Parathyroid adenoma (tissue), 2 donors: ENCODE measurements around the gene ECI2.
"Not testable (repeated sequence)": the region's sequence is repeated elsewhere in the genome, so short reads cannot be mapped to it uniquely, and the experiment has no call there.

Experiments used
- H2AFZ ChIP-seq: fragments of 300-600 bp; sonication (generic); one replicate; pipeline ENCODE4 v1.7.0; 2017; ENCODE audit warnings: antibody characterized with exemption, mild to moderate bottlenecking
- H3K27ac ChIP-seq: fragments of 300-600 bp; sonication (generic); one replicate; pipeline ENCODE4 v1.7.0; 2017
- H3K27me3 ChIP-seq: fragments of 300-600 bp; sonication (generic); one replicate; pipeline ENCODE4 v1.7.0; 2017; ENCODE audit warnings: low read length; ENCODE audit not compliant: control insufficient read depth, insufficient read depth
- H3K36me3 ChIP-seq: fragments of 300-600 bp; sonication (generic); one replicate; pipeline ENCODE4 v1.7.0; 2017; ENCODE audit warnings: low read length; ENCODE audit not compliant: control insufficient read depth, insufficient read depth
- H3K4me1 ChIP-seq: fragments of 300-600 bp; sonication (generic); one replicate; pipeline ENCODE4 v1.7.0; 2017; ENCODE audit warnings: control low read depth
- H3K4me2 ChIP-seq: fragments of 300-600 bp; sonication (generic); one replicate; pipeline ENCODE4 v1.7.0; 2017; ENCODE audit warnings: low read length
- H3K4me3 ChIP-seq: fragments of 300-600 bp; sonication (generic); one replicate; pipeline ENCODE4 v1.7.0; 2017; ENCODE audit warnings: low read depth, low read length
- H3K79me2 ChIP-seq: fragments of 300-600 bp; sonication (generic); one replicate; pipeline ENCODE4 v1.7.0; 2017; ENCODE audit warnings: control low read depth
- H3K9ac ChIP-seq: fragments of 300-600 bp; sonication (generic); one replicate; pipeline ENCODE4 v1.7.0; 2017; ENCODE audit warnings: mild to moderate bottlenecking
- H3K9me3 ChIP-seq: fragments of 300-600 bp; sonication (generic); one replicate; pipeline ENCODE4 v1.7.0; 2017; ENCODE audit warnings: low read length; ENCODE audit not compliant: control insufficient read depth
- TF ChIP-seq, protein P1 (sequence below): fragments of 300-600 bp; sonication (generic); IDR thresholded peaks from one replicate; pipeline ENCODE4 v1.7.0; 2017; ENCODE audit warnings: antibody characterized with exemption, mild to moderate bottlenecking
- donor health status: primary hyperparathyroidism.

ECI2 gene

DNA sequence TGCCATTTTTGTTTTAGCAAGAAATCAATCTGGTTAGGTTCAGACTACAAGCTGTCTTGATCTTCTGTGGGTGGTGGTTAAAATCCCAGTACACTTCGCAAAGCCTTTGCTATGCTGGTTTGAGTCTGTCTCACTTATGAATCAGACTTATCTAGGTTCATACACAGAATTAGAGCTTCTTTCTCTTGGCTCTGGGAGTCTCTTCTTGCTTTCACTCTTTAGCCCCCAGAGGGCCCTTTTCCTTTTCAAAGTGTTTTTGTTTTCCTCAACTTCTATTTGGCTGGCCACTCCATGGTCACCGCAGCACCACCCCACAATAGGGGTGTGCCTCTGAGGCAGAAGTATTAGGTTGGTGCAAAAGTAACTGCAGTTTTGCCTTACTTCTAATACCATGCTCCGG, 21.3 kb downstream of the ECI2 start:
- no peaks in the 10 kb centered on the region for H3K36me3 ChIP-seq

DNA sequence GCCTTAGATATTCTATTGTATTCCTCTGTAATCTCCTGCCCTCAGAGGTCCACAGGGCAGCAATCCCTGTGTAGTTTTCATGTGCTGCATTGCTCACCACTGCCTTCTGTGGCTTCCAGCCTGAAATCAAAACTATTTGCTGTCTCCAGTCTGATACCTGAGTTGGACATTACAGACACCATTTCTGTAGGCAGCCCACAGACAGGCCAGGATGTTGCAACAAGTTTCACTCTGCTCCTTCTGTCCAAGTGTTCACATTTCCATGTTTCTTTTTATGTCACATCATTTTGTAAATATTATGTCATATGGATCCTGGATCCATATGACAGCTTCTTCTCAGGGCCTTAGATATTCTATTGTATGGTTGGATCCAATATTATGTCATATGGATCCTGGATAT, 21.7 kb downstream of the ECI2 start:
- Histone ChIP-seq H2AFZ (no peak overlapping the region), H3K79me2 (no peaks in the 10 kb centered on the region), H3K4me3 (no peak overlapping the region), H3K4me2 (no peak overlapping the region), H3K27ac (no peak overlapping the region), H3K36me3 (no peaks in the 10 kb centered on the region), H3K9me3 (no peaks in the 10 kb centered on the region), H3K27me3 (no peaks in the 10 kb centered on the region), H3K9ac (no peak overlapping the region), H3K4me1 (no peaks in the 10 kb centered on the region)
- TF ChIP-seq, protein P1, sequence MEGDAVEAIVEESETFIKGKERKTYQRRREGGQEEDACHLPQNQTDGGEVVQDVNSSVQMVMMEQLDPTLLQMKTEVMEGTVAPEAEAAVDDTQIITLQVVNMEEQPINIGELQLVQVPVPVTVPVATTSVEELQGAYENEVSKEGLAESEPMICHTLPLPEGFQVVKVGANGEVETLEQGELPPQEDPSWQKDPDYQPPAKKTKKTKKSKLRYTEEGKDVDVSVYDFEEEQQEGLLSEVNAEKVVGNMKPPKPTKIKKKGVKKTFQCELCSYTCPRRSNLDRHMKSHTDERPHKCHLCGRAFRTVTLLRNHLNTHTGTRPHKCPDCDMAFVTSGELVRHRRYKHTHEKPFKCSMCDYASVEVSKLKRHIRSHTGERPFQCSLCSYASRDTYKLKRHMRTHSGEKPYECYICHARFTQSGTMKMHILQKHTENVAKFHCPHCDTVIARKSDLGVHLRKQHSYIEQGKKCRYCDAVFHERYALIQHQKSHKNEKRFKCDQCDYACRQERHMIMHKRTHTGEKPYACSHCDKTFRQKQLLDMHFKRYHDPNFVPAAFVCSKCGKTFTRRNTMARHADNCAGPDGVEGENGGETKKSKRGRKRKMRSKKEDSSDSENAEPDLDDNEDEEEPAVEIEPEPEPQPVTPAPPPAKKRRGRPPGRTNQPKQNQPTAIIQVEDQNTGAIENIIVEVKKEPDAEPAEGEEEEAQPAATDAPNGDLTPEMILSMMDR = no peak

More for the DNA sequence above, 21.3 kb downstream of the ECI2 start:
- H3K27ac ChIP-seq = no peak overlapping the region
- H3K4me1 ChIP-seq = no peaks in the 10 kb centered on the region
- TF ChIP-seq, protein P1 = no peak
- no peaks in the 10 kb centered on the region for H3K79me2 ChIP-seq
- H2AFZ ChIP-seq = no peak overlapping the region
- no peak overlapping the region for H3K4me3 ChIP-seq
- no peak overlapping the region for H3K4me2 ChIP-seq
- no peaks in the 10 kb centered on the region for H3K27me3 ChIP-seq
- no peaks in the 10 kb centered on the region for H3K9me3 ChIP-seq
- no peak overlapping the region for H3K9ac ChIP-seq

DNA sequence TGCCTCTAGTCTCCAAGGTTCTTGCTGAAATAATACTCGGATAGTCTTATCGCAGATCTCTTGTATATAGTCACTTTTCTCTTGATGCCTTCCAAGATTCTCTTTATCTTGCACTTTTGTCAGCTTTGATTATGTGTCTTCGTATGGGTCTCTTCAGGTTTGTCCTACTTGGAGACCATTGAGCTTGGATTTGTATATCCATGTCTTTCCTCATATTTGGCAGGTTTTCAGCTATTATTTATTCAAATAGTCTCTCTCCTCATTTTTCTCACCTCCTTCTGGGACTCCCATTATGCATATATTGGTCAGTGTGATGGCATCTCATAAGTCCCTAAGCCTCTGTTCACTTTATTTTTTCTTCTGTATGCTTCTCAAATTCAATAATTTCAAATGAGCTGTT, 23.0 kb downstream of the ECI2 start:
- H3K27ac ChIP-seq = no peak overlapping the region
- H3K9ac ChIP-seq = no peak overlapping the region
- H3K79me2 ChIP-seq = no peaks in the 10 kb centered on the region
- H3K4me1 ChIP-seq = no peaks in the 10 kb centered on the region
- TF ChIP-seq, protein P1 = no peak
- H2AFZ ChIP-seq = no peak overlapping the region
- no peaks in the 10 kb centered on the region for H3K36me3 ChIP-seq
- no peak overlapping the region for H3K4me3 ChIP-seq
- H3K4me2 ChIP-seq = no peak overlapping the region
- H3K27me3 ChIP-seq = no peaks in the 10 kb centered on the region
- no peaks in the 10 kb centered on the region for H3K9me3 ChIP-seq

DNA sequence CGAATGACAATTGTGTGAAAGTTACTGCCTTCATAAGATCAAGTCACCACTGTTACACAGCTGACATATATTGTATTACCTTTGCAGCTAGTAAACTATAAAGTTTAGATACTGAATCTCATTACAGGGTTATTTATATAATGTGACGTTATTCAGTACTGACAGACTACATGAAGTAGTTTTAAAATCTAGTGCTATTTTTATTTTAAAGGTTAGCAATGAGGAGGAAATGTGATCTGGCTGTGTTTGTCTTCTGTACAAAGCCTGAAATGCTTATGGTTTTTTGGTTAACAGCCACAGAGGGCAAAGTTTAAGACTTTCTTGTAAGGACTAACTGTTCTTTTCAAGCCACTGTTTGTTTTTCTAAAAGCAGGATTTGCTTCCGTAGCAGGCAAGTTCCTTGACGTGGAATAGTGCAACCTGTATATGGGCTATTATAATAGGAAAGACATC, 26.0 kb downstream of the ECI2 start:
- H3K27ac ChIP-seq, H3K27me3 ChIP-seq, H3K4me2 ChIP-seq, H3K4me3 ChIP-seq, H3K36me3 ChIP-seq, H3K9me3 ChIP-seq, H3K79me2 ChIP-seq, H3K4me1 ChIP-seq, H2AFZ ChIP-seq, H3K9ac ChIP-seq: not testable (repeated sequence)

DNA sequence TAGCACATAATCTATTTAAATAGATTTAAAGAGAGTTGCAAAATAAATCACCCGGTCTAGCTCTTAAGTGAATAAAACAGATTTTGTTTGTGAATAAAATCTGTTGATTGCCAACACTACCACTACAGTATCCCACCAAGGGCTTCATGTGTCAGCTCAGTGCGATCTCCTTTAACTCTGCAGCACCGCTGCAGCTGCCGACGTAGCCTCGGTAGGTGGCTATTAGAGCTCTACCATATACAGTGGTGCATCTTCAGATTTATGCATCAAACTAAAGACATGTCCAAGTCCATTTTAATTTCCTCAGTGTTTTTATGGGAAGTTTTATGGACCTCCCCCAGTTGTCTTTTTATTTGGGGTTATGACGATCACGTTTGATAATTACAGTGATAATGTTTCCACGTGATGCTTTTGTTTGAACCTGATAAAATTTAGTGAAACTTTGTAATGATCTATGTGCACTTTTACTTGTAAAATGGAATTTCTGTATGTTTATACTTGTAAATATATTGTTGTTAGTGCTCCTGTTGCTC, 26.7 kb downstream of the ECI2 start:
- Histone ChIP-seq H3K27ac (no peak overlapping the region), H3K36me3 (no peaks in the 10 kb centered on the region), H3K79me2 (no peaks in the 10 kb centered on the region), H3K9me3 (no peaks in the 10 kb centered on the region), H2AFZ (no peak overlapping the region), H3K9ac (no peak overlapping the region), H3K4me2 (no peak overlapping the region), H3K4me3 (no peak overlapping the region), H3K27me3 (no peaks in the 10 kb centered on the region), H3K4me1 (no peaks in the 10 kb centered on the region)
- TF ChIP-seq, protein P1 = no peak
